ENCODE data around the gene MTFP1. TPM values are rescaled to one million over a fixed set of nuclear protein-coding genes. Genes with fewer than 3 reads are reported as not detected.

The MTFP1 gene
- total RNA-seq, 1 experiment from 2014 or later, result 18.5 TPM

GRCh38 chr22:30439226-30439625 is 13.7 kb downstream of the MTFP1 start:
- H4K20me1 ChIP-seq (ENCODE audit: insufficient read depth), result no peaks in the 10 kb centered on the region
- no TSS peak for BruUV-seq (replicated peaks)
- H3K4me3 ChIP-seq, result no peak overlapping the region
- no peak overlapping the region for H3K27ac ChIP-seq
- H3F3A ChIP-seq (ENCODE audit: insufficient read depth, low read depth), result peaks cover 32% of the 10 kb centered on the region
- H3K4me2 ChIP-seq, result no peak overlapping the region; the same call in 1 of the 2 replicates
- ChIA-PET POLR2A (ENCODE audit: unreplicated experiment) (no interaction called here), CTCF (no interaction called here)
- H3K9me2 ChIP-seq (ENCODE audit: insufficient read depth), result no peaks in the 10 kb centered on the region
- TF ChIP-seq EZH2 (IDR thresholded peaks at IDR 0.05; ENCODE audit: low read depth) (no peak), CTCF (conservative IDR thresholded peaks at IDR 0.05) (no peak)
- peaks cover 23% of the 10 kb centered on the region for H3K4me1 ChIP-seq (replicated peaks; ENCODE audit: insufficient read depth)
- peaks cover 5% of the 10 kb centered on the region; the same call in 1 of the 2 replicates for H3K9me3 ChIP-seq (ENCODE audit: insufficient read depth, low read depth)
- no peaks in the 10 kb centered on the region for H3K36me3 ChIP-seq (ENCODE audit: low read depth)
- intact Hi-C loops (cut with micrococcal nuclease; ENCODE audit: unreplicated experiment), result no loop called here
- H3K79me2 ChIP-seq (ENCODE audit: low read depth), result no peaks in the 10 kb centered on the region
- no peak overlapping the region for H2AFZ ChIP-seq
- H3K27me3 ChIP-seq (ENCODE audit: insufficient read depth, low read depth), result no peaks in the 10 kb centered on the region
- DNase-seq, result peak in 1 of 2 experiments; percentile 29

GRCh38 chr22:30439836-30440235 is 14.3 kb downstream of the MTFP1 start:
- no peaks in the 10 kb centered on the region for H3K9me2 ChIP-seq (ENCODE audit: insufficient read depth)
- BruUV-seq (replicated peaks), result no TSS peak
- intact Hi-C loops (cut with micrococcal nuclease; ENCODE audit: unreplicated experiment), result no loop called here
- H3K9me3 ChIP-seq (ENCODE audit: insufficient read depth, low read depth), result peaks cover 5% of the 10 kb centered on the region; the same call in 1 of the 2 replicates
- H3K27ac ChIP-seq, result no peak overlapping the region
- H3K79me2 ChIP-seq (ENCODE audit: low read depth), result no peaks in the 10 kb centered on the region
- no peak for DNase-seq
- no peaks in the 10 kb centered on the region for H3K36me3 ChIP-seq (ENCODE audit: low read depth)
- H3K4me2 ChIP-seq, result no peak overlapping the region
- H4K20me1 ChIP-seq (ENCODE audit: insufficient read depth), result no peaks in the 10 kb centered on the region
- H3K4me1 ChIP-seq (replicated peaks; ENCODE audit: insufficient read depth), result peaks cover 23% of the 10 kb centered on the region
- ChIA-PET CTCF (no interaction called here), POLR2A (ENCODE audit: unreplicated experiment) (interaction anchor here (0.5 kb wide), 1 partner anchor 644 kb away, joined by 13 read pairs; no protein-coding TSS in a partner anchor)
- no peak overlapping the region for H2AFZ ChIP-seq
- TF ChIP-seq CTCF (conservative IDR thresholded peaks at IDR 0.05), result no peak
- no peak for TF ChIP-seq EZH2 (IDR thresholded peaks at IDR 0.05; ENCODE audit: low read depth)
- H3F3A ChIP-seq (ENCODE audit: insufficient read depth, low read depth), result peaks cover 35% of the 10 kb centered on the region
- no peak overlapping the region for H3K4me3 ChIP-seq
- H3K27me3 ChIP-seq (ENCODE audit: insufficient read depth, low read depth), result no peaks in the 10 kb centered on the region

GRCh38 chr22:30441088-30441487 is 15.5 kb downstream of the MTFP1 start:
- H3K4me1 ChIP-seq (replicated peaks; ENCODE audit: insufficient read depth), result peaks cover 28% of the 10 kb centered on the region
- no peak overlapping the region for H3K27ac ChIP-seq
- POLR2A ChIA-PET (ENCODE audit: unreplicated experiment), result interaction anchor here (0.6 kb wide), 1 partner anchor 31 kb away, joined by 5 read pairs; no protein-coding TSS in a partner anchor
- intact Hi-C loops (cut with micrococcal nuclease; ENCODE audit: unreplicated experiment), result no loop called here
- H3K4me3 ChIP-seq, result no peak overlapping the region
- H3K9me2 ChIP-seq (ENCODE audit: insufficient read depth), result no peaks in the 10 kb centered on the region
- CTCF ChIA-PET, result no interaction called here
- H3K9me3 ChIP-seq (ENCODE audit: insufficient read depth, low read depth), result peaks cover 5% of the 10 kb centered on the region; the same call in 1 of the 2 replicates
- peaks cover 42% of the 10 kb centered on the region for H3F3A ChIP-seq (ENCODE audit: insufficient read depth, low read depth)
- H4K20me1 ChIP-seq (ENCODE audit: insufficient read depth), result no peaks in the 10 kb centered on the region
- H3K27me3 ChIP-seq (ENCODE audit: insufficient read depth, low read depth), result no peaks in the 10 kb centered on the region
- TF ChIP-seq CTCF (conservative IDR thresholded peaks at IDR 0.05) (no peak), EZH2 (IDR thresholded peaks at IDR 0.05; ENCODE audit: low read depth) (no peak)
- DNase-seq, result no peak
- no TSS peak for BruUV-seq (replicated peaks)
- H3K36me3 ChIP-seq (ENCODE audit: low read depth), result no peaks in the 10 kb centered on the region
- no peak overlapping the region for H2AFZ ChIP-seq
- no peaks in the 10 kb centered on the region for H3K79me2 ChIP-seq (ENCODE audit: low read depth)
- no peak overlapping the region for H3K4me2 ChIP-seq
